Activated CD4-positive, alpha-beta T cell treated with anti-CD3 and anti-CD28 coated beads for 1 hour (primary cell): ENCODE data around the gene DUSP7.

Experiments
- DNase-seq: peaks from one replicate; pipeline ENCODE4 v3.0.0-alpha.2; 2020

Gene DUSP7

GRCh38 chr3:52065264-52065756 lies 8.9 kb upstream of the DUSP7 start:
- no peak for DNase-seq

- DNase-seq, result no peak
Observed at GRCh38 chr3:52064561-52064960, 8.2 kb upstream of the DUSP7 start.

GRCh38 chr3:52063026-52063723 lies 6.8 kb upstream of the DUSP7 start:
- DNase-seq, result no peak

GRCh38 chr3:52062505-52062904 lies 6.1 kb upstream of the DUSP7 start:
- no peak for DNase-seq

- no peak for DNase-seq
Observed at GRCh38 chr3:52061121-52061910, 4.9 kb upstream of the DUSP7 start.

GRCh38 chr3:52059781-52060180 lies 3.4 kb upstream of the DUSP7 start:
- no peak for DNase-seq

- DNase-seq, result no peak
Observed at GRCh38 chr3:52057812-52058495, 1.6 kb upstream of the DUSP7 start.

GRCh38 chr3:52056968-52057811 lies 819 bp upstream of the DUSP7 start:
- DNase-seq, result peak; percentile 100

GRCh38 chr3:52055537-52056351 lies 627 bp downstream of the DUSP7 start:
- DNase-seq, result peak; percentile 21

GRCh38 chr3:52054661-52055511 lies 1.5 kb downstream of the DUSP7 start:
- DNase-seq, result no peak

- peak; percentile 36 for DNase-seq
Observed at GRCh38 chr3:52053307-52054304, 2.8 kb downstream of the DUSP7 start.

- no peak for DNase-seq
Observed at GRCh38 chr3:52052831-52053306, 3.5 kb downstream of the DUSP7 start.

- DNase-seq, result no peak
Observed at GRCh38 chr3:52051444-52051843, 4.9 kb downstream of the DUSP7 start.

- no peak for DNase-seq
Observed at GRCh38 chr3:52050571-52050970, 5.8 kb downstream of the DUSP7 start.

GRCh38 chr3:52049503-52049902 lies 6.9 kb downstream of the DUSP7 start:
- DNase-seq, result no peak

- DNase-seq, result no peak
Observed at GRCh38 chr3:52047295-52047960, 8.9 kb downstream of the DUSP7 start.

- DNase-seq, result no peak
Observed at GRCh38 chr3:52046902-52047239, 9.5 kb downstream of the DUSP7 start.

- no peak for DNase-seq
Observed at GRCh38 chr3:52046186-52046901, 10.0 kb downstream of the DUSP7 start.
